DND-41 (cell line): ENCODE results near the gene PIM1.

Experiments used
- ATAC-seq: fragments of 200-7000 bp; cut with Tn5 transposase; 3 replicates; pipeline ENCODE4 v1.9.1; 2021; ENCODE audit warnings: low read depth; ENCODE audit not compliant: insufficient read depth
- DNase-seq: peaks from one replicate; pipeline ENCODE4 v3.0.0-alpha.2; 2020
- H2AFZ ChIP-seq: 2 replicates; pipeline ENCODE4 v1.6.0; 2012; ENCODE audit warnings: low read depth, low read length
- H3K27ac ChIP-seq: 2 replicates; pipeline ENCODE4 v1.5.1; 2012; ENCODE audit warnings: low read length, inconsistent platforms
- H3K27me3 ChIP-seq: fragments of 200-600 bp; sonication (generic); 2 replicates; pipeline ENCODE4 v1.6.0; 2012; ENCODE audit warnings: low read length, mild to moderate bottlenecking, inconsistent platforms; ENCODE audit not compliant: insufficient read depth, poor library complexity
- H3K36me3 ChIP-seq: 2 replicates; pipeline ENCODE4 v1.5.1; 2012; ENCODE audit warnings: low read length, inconsistent platforms; ENCODE audit not compliant: insufficient read depth
- H3K4me1 ChIP-seq: 2 replicates; pipeline ENCODE4 v1.5.1; 2012; ENCODE audit warnings: mild to moderate bottlenecking, low read length; ENCODE audit not compliant: insufficient read depth
- H3K4me2 ChIP-seq: 2 replicates; pipeline ENCODE4 v1.6.0; 2012; ENCODE audit warnings: mild to moderate bottlenecking, moderate library complexity, low read length, inconsistent platforms; ENCODE audit not compliant: insufficient read depth
- H3K4me3 ChIP-seq, 2 experiments: fragments of 200-600 bp in 1 of 2; shearing (Covaris generic) in 1 of 2; 2 replicates each; pipeline ENCODE4 v1.5.1; 2012 to 2016; ENCODE audit warnings: inconsistent platforms in 2 of 2, low read length in 2 of 2, mild to moderate bottlenecking in 2 of 2, low read depth in 1 of 2, moderate library complexity in 1 of 2
- H3K79me2 ChIP-seq: 2 replicates; pipeline ENCODE4 v1.6.0; 2012; ENCODE audit warnings: low read length, inconsistent platforms; ENCODE audit not compliant: insufficient read depth
- H3K9ac ChIP-seq: 2 replicates; pipeline ENCODE4 v1.6.0; 2012; ENCODE audit warnings: low read depth, mild to moderate bottlenecking, inconsistent platforms, low read length, moderate library complexity
- H3K9me3 ChIP-seq: 2 replicates; pipeline ENCODE4 v1.5.1; 2012; ENCODE audit warnings: low read length, moderate library complexity, mild to moderate bottlenecking, inconsistent platforms; ENCODE audit not compliant: insufficient read depth, severe bottlenecking
- H4K20me1 ChIP-seq: 2 replicates; pipeline ENCODE4 v1.6.0; 2012; ENCODE audit warnings: low read length; ENCODE audit not compliant: insufficient read depth
- EZH2 ChIP-seq: IDR thresholded peaks from 3 replicates; pipeline ENCODE4 v1.6.1; 2012; ENCODE audit warnings: borderline replicate concordance, low read depth, mild to moderate bottlenecking, moderate library complexity, low read length, inconsistent platforms; ENCODE audit not compliant: severe bottlenecking
- TF ChIP-seq, protein P1 (sequence below): IDR thresholded peaks from 2 replicates; pipeline ENCODE4 v1.5.1; 2012; ENCODE audit warnings: borderline replicate concordance, low read length, moderate library complexity, mild to moderate bottlenecking; ENCODE audit not compliant: poor library complexity, severe bottlenecking; ENCODE audit errors: extremely low read depth

Gene PIM1

DNA sequence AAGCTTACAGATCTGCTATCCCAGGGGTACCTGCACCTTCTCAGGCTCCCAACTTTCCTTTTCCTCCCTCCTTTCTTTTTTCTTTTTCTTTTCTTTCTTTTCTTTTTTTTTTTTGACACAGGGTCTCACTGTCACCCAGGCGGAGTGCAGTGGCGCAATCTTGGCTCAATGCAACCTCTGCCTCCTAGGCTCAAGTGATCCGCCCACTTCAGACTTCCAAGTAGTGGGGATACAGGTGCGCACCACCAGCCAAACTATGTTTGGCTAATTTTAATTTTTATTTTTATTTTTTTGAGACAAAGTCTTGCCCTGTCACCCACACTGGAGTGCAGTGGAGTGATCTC lies 36.0 kb downstream of the PIM1 start:
- Histone ChIP-seq H4K20me1 (no peaks in the 10 kb centered on the region), H3K9ac (peak overlapping the region; percentile 52), H3K27me3 (no peaks in the 10 kb centered on the region), H3K4me1 (peaks cover 90% of the 10 kb centered on the region), H3K36me3 (no peaks in the 10 kb centered on the region), H3K9me3 (no peaks in the 10 kb centered on the region), H3K27ac (peak overlapping the region; percentile 88), H3K4me2 (peak overlapping the region; percentile 57), H3K79me2 (no peaks in the 10 kb centered on the region), H3K4me3 (peak overlapping the region in 1 of 2 experiments; percentile 38; a peak in 1 of 4 replicates), H2AFZ (peak overlapping the region; percentile 70)
- TF ChIP-seq EZH2: no peak
- TF ChIP-seq, protein P1, sequence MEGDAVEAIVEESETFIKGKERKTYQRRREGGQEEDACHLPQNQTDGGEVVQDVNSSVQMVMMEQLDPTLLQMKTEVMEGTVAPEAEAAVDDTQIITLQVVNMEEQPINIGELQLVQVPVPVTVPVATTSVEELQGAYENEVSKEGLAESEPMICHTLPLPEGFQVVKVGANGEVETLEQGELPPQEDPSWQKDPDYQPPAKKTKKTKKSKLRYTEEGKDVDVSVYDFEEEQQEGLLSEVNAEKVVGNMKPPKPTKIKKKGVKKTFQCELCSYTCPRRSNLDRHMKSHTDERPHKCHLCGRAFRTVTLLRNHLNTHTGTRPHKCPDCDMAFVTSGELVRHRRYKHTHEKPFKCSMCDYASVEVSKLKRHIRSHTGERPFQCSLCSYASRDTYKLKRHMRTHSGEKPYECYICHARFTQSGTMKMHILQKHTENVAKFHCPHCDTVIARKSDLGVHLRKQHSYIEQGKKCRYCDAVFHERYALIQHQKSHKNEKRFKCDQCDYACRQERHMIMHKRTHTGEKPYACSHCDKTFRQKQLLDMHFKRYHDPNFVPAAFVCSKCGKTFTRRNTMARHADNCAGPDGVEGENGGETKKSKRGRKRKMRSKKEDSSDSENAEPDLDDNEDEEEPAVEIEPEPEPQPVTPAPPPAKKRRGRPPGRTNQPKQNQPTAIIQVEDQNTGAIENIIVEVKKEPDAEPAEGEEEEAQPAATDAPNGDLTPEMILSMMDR: no peak
- ATAC-seq (no peak), DNase-seq (no peak)

DNA sequence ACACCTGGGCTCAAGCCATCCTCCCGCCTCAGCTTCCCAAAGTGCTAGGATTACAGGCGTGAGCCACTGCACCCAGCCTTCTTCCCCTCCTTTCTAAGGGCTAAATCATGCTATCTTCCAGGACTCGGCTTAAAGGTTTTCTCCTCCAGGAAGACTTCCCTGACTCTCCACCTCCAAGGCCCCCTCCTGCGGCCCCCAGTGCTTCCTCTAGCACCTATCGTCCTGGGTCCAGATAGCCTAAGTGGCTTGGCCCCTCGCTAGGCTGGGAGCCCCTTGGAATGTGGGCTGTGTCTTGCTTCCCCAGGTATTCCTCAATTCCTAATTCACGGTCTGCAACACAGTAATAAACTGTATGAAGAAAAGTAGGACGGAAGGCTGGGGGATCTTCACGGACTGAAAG lies 36.7 kb downstream of the PIM1 start:
- no peak overlapping the region for H2AFZ ChIP-seq
- TF ChIP-seq, protein P1: no peak
- TF ChIP-seq EZH2: no peak
- H3K9me3 ChIP-seq: no peaks in the 10 kb centered on the region
- H3K4me1 ChIP-seq: peaks cover 92% of the 10 kb centered on the region
- peak overlapping the region; percentile 52 for H3K9ac ChIP-seq
- no peaks in the 10 kb centered on the region for H3K79me2 ChIP-seq
- no peak overlapping the region for H3K4me3 ChIP-seq
- no peaks in the 10 kb centered on the region for H3K36me3 ChIP-seq
- DNase-seq: no peak
- peak overlapping the region; percentile 57; the same call in 1 of the 2 replicates for H3K4me2 ChIP-seq
- no peaks in the 10 kb centered on the region for H3K27me3 ChIP-seq
- H4K20me1 ChIP-seq: no peaks in the 10 kb centered on the region
- no peak for ATAC-seq
- peak overlapping the region; percentile 88 for H3K27ac ChIP-seq

DNA sequence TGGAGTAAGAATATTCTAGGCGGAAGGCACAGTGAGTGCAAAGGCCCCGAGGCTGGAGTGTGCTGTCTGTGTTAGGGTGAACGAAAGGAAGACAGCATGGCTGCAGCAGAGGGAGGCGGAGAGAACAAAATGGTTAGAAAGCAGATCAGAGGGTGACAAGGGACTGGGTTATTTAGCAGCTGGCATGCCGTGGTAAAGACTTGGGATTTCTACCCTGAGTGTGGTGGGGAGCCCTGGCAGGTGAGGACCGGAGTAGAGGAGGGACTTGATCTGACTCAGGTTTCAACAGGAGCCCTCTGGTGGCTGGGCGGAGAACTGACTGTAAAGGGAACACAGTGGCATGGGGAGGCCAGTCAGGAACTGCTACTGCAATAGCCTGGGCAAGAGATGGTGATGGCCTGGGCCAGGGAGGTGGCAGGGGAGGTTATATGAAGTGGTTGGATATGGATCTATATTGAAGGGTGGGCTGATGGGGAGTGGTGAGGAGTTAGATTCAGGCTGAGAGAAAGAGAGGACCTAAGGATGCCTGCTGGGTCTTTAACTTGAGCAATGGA lies 38.0 kb downstream of the PIM1 start:
- H3K27ac ChIP-seq: peak overlapping the region; percentile 88
- no peak overlapping the region for H3K4me3 ChIP-seq
- H3K4me2 ChIP-seq: peak overlapping the region; percentile 37
- no peaks in the 10 kb centered on the region for H4K20me1 ChIP-seq
- H3K9me3 ChIP-seq: no peaks in the 10 kb centered on the region
- H3K4me1 ChIP-seq: peaks cover 79% of the 10 kb centered on the region
- H3K27me3 ChIP-seq: no peaks in the 10 kb centered on the region
- TF ChIP-seq EZH2: no peak
- TF ChIP-seq, protein P1: peak; percentile 98
- no peaks in the 10 kb centered on the region for H3K79me2 ChIP-seq
- H2AFZ ChIP-seq: peak overlapping the region; percentile 44
- DNase-seq (peak; percentile 95), ATAC-seq (peak; percentile 69)
- peak overlapping the region; percentile 19 for H3K9ac ChIP-seq
- H3K36me3 ChIP-seq: no peaks in the 10 kb centered on the region

DNA sequence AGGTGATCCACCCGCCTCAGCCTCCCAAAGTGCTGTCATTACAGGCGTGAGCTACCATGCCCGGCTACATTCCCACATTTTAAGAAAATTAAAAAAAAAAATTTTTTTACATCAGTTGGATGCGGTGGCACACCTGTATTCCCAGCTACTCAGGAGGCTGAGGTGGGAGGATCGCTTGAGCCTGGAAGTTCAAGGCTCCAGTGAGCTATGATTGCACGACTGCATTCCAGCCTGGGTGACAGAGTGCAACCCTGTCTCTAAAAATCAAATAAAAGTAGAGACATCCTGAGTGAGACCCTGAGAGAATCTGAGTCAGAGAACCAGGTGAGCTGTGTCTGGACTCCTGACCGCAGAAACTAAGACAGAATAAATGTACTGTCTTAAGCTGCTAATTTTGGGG lies 38.8 kb downstream of the PIM1 start:
- Histone ChIP-seq H3K27ac (peak overlapping the region; percentile 56), H3K4me3 (no peak overlapping the region), H2AFZ (no peak overlapping the region), H3K36me3 (no peaks in the 10 kb centered on the region), H3K79me2 (no peaks in the 10 kb centered on the region), H3K4me1 (peaks cover 72% of the 10 kb centered on the region), H3K27me3 (no peaks in the 10 kb centered on the region), H3K4me2 (no peak overlapping the region), H3K9ac (no peak overlapping the region; the same call in 1 of the 2 replicates), H3K9me3 (no peaks in the 10 kb centered on the region), H4K20me1 (no peaks in the 10 kb centered on the region)
- TF ChIP-seq EZH2: no peak
- TF ChIP-seq, protein P1: no peak
- DNase-seq (no peak), ATAC-seq (no peak)
